NCI-H1048 (cell line): ENCODE results near the gene PDE1C.

Source experiments
- DNase-seq: peaks from one replicate; lab custom pipeline; 2025; lab: John Stamatoyannopoulos, UW

Gene PDE1C

DNA sequence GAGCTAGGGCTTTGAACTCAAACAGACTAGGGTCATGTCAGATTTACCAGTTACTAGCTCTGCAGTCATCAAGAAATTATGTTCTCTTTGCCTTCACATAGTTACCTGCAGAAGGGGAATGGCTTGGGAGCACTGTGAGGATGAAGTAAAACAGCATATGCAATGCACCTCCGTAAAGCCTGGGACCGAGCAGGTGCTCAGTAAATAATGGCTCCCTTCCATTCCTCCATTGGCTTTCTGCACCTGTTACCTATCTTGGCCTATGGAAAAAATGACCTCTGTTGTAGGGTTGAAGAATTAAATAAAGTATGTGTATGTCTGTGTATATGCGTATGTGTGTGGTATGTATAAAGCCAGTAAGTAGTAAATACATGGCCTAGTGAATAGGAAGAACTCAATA lies 78.8 kb downstream of the PDE1C start:
- DNase-seq, result no peak

DNA sequence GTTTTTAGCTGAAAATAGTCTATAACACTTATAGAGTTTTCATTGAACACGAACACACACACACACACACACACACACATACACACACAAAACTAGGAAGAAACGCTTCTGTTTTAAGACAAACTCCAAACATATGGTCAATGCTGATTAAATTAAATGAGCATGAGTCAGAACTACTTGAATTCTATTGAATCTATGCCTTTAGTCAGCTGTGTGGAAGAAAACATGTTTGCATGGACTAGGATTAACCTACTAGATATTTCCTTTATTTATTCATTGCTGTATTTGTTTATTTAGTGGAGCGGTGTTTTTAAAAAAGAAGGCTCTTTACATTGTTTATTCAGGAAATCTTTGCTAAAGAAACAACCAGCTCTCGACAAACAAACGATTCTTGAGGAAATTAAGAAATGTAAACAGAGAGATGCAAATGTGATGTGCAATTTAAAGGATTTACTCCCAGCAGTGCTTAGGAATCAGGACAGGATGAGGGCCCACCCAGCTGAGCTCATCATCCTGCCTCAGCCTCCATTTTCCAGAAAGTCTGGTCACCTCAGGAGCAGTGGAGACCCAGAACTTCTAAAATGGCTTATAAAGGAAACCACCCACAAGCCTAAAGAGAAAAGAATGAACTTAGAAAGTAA lies 83.2 kb downstream of the PDE1C start:
- DNase-seq, result no peak

DNA sequence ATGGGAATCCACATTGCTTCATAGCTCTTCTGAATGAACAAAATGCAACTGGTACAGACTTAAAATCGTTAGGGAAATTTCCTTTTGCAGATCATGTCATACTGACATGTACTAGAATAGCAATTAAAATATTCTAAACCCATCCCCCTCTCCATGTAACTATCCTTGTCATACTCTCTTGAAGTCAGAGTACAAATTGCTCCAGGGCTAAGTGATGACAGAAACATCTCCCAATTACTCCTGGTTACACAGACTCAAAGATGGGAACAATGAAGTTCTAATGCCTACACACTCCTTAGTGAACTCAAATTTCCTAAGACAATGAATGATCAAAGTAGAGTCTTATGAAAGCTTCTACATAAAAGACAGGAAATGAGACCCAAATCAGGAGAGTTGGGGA lies 87.2 kb downstream of the PDE1C start:
- DNase-seq, result no peak

DNA sequence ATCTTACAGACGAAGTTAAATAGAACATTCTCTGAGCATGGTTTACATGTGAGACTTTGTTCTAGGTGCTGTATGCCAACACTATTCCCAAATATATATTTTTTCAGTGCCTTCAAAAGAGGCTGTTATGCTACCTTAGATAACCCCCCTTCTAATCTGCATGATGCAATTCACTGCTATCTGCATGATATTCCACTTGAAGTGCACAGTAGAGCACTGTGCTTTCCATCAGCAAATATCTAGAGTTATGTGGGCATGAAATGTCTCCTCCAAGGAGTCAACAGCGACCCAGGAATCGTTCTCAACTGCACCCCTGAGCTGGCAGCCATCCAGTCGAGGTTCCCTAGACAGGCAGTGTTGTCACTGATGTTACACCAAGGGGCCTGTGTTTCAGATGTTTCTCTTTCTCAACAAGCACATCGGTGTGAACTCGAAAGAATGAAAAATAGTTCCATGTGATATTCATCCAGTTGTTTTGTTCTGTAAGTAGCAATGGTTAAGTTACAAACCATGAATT lies 88.3 kb downstream of the PDE1C start:
- DNase-seq, result no peak

DNA sequence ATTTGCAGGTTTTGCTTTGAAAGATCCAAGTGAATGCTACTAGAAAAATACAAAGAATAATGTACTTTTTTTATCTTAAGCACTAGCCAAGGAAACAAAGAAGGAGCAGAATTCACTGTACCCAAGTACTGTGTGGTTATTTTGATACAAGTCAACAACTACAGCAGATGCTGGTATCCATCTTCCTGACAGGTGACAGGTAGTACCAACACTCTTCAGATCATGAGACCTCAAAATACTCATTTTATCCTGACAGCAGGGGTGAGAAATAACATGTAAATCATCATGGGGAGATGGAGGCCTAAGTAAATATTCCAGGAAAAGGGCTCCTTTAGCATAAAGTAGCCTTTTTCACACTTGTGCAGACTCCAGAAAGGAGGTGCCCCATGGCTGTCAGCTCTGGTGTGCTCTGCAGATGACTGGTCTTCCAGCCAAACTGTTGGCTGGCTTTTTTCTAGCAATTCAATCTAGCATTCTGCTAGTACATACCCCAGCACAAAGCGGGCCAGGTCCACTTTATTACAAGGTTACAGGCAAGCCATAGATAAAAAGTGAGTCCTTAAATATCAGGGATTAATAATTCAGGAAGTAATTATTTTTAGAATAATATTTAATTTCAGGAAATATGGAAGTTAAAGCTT lies 90.4 kb downstream of the PDE1C start:
- DNase-seq, result no peak

DNA sequence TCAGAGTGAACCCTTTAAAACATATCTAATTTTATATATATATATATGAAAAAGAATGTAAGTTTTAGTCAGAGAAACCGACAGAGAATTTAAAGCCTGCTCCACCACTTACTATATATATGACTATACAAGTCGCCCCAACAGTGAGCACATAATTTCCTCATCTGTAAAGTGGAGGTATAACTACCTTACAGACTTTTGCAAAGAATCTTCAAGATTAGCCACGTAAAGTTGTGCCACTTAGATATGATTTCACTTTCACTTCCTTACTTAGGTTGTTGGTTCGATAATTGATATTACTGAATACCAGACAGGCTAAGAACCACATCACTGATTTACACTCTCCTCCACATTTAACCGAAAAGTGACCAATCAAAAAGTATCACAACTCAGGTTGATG lies 94.7 kb downstream of the PDE1C start:
- DNase-seq, result no peak

DNA sequence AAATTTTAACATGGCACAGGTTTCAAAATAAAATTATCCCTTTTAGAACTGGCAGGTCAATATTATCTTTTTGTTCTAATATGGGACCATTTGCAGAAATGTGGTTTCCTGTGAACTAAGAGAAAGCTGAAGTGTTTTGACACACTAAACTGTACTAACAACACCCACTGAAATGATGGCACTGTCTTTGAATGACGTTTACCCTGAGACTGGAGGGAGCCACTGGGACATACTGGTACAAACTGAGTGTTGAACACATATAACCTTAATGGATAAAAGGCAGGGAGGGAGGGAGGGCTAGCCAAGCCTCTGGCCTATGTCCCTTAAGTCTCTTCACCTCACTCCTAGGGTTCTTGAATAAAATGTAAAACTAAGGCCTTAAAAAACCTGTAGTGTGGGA lies 95.9 kb downstream of the PDE1C start:
- DNase-seq, result no peak

DNA sequence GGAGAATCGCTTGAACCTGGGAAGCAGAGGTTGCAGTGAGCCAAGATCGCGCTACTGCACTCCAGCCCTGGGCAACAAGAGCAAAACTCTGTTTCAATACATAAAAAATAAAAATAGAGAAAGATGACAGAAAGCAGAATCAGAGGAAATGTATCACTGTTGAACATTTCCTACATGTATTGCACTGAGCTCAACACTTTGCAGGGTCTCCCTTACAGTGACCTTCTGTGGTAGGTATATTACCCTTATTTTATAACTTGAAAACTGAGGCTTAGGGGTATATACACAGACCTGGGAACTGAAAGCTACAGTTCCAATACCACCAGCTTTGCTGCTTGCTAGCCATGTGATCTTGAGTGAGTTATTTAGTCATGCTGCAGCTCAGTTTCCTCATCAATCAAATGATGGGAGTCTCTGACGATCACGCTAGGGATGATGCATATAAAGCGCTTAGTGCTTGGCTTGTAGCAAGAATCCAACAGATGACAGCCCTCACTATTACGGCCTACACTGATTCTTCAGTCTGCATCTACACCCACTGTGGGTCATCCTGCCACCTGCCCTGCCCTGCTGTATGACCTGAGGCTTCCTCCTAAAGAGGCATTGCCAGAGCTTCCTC lies 99.0 kb downstream of the PDE1C start:
- DNase-seq, result no peak

DNA sequence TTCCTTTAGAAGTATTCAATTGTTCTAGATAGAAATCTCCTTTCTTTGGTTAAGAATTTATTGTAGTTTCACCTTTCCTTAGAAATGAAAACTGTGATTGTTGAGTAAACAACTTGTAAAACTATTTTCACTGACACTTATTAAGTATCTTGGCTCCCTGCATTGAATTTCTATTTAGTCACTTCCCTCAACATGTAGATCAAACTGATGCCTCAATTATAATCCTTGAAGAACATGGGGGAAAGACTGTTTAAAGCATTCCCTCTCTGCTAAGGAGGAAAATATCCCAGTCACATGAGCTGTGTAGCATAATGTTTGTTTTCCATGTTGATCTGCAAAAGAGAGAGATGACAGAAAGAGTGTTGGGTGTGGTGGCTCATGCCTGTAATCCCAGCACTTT lies 99.7 kb downstream of the PDE1C start:
- DNase-seq, result no peak

DNA sequence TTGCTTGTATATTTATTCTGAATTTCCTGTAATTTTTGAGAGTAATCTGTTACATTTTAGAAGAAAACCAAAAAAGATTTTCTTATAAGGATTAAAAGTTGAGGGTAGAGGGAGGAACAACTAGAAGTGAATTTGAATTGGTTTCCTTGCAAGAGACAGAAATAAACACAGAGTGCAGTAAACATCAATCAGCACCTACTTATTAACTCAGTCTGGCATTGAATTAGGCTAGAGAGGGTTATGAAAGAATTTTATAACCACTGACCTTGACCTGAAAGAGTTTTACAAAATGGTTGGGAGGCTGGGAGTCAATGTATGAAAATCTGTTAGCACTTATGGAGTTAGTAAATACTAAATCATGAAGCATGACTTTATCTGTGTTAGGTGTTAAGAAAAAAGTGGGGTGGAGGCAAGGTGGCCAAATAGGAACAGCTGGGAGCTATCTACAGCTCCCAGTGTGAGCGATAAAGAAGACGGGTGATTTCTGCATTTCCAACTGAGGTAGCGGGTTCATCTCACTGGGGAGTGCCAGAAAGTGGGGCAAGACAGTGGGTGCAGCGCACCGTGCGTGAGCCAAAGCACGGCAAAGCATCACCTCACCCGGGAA lies 106.5 kb downstream of the PDE1C start:
- DNase-seq, result no peak

DNA sequence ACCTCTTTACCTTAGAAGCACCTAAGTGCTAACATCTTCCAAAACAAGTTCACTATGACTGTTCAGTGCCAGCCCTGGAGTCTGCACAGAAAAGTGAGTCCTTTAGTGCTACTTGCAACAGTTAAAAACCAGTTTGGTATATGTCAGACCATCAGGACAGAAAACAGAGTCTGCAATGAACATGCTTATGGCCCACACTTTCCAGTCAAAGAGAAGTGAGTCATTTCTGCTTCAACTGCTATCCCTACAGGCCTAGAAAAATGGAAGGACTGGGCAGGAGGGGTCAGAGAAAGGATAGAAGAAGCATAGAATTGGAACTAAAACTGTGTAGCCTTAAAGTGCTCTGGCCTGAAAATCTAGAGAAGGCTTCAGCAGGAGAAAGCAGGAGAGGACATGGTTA lies 108.0 kb downstream of the PDE1C start:
- no peak for DNase-seq

DNA sequence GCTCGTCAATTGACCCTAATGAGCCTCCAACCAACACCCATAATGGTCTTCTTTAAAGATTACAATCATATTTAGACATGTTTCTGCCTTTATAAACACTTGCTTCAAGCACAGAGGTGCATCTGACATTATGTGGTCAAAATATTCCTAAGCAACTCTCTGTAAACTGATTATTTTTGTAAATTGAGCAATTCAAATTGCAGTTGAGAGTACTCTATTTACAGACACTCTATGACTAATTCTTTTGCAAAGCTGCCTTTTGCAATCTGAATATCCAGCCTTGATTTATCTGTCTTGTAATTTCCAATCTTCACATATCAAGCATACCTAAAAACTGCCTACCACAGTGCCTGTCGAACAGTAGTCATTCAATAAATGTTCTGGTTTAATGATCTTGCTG lies 112.0 kb downstream of the PDE1C start:
- DNase-seq, result no peak

DNA sequence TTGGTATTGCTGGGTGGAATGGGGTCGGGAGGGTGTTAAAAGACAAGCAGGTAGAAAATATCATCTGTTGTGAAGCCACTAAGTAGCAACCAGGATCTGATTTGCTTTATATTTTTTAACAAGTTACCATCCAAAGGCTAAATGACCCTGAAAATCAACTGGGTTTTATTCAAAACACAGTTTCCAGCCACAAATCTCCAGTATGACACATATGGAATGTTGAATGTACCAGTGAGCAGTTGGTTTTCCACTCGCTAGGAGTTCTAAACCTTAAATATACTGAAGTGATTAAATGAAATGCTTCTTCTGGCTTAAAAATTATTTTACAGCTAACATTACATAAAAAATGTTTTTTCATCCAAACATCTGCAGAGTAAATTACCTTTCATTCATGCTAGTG lies 112.5 kb downstream of the PDE1C start:
- DNase-seq, result no peak

DNA sequence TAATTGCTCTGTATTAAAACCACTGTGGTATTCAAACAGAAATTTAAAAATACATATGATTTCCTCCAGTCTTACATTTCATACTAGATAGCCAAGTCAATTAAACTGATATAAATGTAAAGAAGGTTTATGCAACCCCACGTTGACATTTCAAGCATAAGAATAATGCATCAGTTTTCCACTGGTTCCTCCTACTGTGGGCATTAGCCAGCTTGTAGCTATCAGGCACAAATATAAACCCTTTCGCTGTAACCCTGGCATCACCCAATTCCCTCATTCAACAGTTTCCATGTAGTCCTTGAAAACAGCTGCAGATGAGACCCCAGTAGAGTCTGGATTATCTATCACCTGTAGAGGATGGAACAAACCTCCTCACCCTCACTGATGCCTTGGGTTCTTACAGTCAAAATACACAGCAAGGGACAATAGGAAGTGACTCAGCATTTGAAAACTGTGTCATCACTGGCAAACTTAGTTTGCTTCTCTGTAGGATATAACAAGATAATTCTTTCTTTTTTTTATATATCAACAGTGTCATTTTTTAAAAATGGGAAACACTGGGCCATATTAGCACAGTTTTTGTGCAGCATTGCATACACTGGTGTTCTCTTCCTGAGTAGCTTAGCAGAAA lies 113.0 kb downstream of the PDE1C start:
- no peak for DNase-seq

DNA sequence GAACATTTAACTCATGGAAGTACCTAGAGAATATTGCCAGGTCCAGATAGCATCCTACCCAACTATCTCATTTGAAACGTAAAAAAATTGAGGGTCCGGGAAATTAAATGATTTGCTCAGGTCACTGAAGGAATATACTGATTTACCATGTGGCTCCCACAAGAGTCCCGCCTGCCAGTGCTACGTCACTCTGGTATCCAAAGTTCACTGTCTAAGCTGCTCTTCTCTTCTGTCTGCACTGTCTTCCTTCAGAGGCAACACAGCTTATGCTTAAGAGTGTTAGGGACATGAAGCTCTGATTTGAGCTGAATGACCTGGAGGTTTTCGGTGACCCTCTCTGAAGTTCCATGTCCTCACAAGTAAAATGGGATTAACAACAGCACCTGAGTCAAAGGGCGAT lies 114.6 kb downstream of the PDE1C start:
- no peak for DNase-seq

DNA sequence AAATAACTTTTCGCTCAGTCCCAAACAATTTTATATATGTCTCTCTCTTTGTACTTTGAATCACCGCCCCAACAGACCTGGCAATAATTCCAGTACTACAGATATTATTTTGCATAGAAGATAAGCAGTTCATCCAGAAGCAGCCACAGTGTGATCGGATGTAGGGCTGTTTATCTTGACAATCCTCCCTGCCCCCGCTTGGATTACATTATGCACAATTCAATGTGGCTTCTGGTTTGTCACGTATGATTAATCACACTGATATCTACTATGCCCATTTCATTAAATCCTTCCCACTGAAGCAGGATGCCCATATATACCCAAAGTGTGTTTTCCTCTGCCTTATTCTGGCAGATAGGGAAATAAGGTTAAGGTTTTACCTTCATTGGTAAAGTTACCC lies 115.2 kb downstream of the PDE1C start:
- DNase-seq, result no peak

DNA sequence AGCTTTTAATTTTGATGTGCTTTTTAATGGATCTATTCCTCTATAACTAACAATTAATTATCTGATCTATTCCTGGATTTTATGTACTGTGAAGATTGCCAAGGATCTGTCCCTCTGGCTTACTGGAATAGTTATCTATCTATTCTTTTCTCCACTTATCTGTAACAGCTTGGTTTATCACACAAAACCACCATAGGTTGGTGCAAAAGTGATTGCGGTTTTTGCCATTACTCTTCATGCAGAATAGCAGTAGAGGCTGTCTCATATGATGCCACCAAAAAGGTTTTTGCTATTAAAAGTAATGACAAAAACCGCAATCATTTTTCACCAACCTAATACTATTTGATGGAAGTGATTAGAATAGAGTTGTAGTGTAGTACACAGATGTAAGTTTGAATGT lies 115.7 kb downstream of the PDE1C start:
- DNase-seq, result no peak

DNA sequence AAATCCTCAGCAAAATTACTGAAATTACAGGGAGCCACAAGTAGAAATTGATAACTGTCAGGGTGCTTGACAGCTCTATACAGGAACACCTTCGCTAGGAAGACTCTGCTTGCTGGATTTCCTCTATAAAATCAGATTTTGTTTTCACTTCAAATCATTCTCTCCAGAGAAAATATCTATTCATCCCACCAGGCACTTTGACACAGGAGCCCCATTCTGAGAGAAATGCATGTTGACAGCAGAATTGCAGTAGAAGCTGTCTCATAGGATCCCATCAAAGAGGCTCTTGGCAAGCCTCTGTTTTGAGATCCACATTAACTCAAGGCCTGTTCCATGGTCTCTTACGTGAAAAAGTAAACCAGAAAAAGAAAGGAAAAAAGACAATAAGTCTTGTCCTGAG lies 116.8 kb downstream of the PDE1C start:
- DNase-seq, result no peak

DNA sequence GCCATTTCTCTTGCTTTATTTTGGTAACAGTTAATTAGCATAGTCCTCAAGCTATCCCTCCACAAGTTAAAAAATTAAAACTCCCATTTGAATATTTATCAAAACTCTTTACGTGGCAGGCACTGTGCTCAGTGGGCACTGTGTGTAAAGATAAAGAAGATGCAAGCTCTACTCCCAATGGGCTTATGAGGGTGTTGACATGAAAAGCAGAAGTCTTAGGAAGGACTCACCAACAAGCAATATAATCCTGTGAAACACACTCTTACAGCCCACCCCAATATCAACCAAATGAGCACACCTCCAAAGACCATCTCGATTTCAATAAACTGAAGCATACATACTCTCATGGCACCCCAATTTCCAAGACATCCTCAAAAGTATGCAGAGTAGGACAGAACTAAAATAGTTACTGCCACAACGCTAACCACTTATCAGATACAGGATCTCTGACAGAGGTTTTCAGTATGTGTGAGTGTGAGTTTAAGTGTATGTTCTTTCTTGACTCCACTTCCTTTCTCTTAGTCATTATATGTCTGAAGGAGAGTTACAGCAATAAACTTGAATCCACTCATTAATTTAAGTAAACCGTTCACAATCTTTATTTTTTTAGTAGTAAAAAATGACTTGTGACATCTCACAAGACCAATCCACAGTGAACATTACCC lies 120.0 kb downstream of the PDE1C start:
- DNase-seq, result no peak

DNA sequence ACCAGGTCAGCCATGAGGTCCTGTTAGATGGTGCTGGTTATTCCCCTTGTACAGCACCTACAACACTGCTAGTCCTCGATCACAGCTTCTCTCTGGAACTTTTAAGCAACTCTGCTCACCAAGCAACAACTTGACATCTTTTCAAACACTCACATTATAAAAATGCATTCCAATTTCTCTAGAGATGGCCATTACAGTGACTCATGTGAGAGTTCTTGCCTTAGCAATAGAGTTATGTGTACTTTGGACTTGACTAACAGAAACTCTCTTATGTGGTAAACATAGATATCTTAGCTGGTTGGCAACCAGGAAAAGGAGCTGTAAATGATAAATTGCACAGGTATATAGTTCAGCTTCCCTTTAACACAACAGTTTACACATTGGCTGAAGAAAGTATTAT lies 122.2 kb downstream of the PDE1C start:
- no peak for DNase-seq

DNA sequence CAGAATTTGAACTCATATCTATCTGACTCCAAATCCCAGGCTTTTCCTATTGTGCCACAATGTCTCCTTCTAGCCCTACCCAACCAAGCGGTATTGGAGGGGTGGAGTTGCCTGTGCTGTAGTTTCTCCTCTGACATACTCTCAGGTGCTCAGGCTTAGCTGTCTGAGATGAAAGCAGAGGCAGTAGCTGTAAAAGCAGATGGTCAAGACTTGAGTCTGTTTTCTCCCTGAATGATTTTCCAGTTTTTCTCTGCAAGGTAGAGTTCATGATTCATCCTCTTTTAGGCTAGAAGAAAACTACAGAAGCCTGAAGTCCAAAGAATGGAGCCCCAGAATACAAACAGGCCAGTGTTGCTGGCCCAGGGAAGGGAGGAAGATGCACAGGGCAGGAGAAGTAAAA lies 130.0 kb downstream of the PDE1C start:
- no peak for DNase-seq

DNA sequence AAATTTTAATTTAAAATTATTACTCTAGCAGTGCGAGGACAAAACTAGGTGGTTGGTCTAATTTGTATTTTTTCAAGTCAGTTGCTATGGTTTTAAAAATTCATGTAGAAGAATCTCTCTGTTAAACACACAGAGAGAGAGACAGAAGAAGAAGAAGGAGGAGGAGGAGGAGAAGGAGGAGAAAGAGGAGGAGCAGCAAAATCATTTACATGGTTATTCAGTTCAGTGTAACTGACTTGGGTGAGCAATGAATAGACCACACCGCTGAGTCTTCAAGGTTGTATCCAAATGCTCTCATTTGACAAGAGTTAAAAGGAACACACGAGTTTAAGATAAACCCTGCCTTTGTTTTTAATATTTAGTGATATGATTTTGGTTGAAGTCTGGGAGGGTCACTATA lies 131.1 kb downstream of the PDE1C start:
- DNase-seq, result no peak
